Gastroesophageal sphincter (tissue), 4 donors: ENCODE measurements around the gene RIMOC1. TPM values are rescaled to one million over a fixed set of nuclear protein-coding genes. Genes with fewer than 3 reads are reported as not detected.

Source experiments
- ATAC-seq: fragments of 150-250 bp; one replicate; pipeline ENCODE4 v1.9.1; 2016; ENCODE audit warnings: mild to moderate bottlenecking, moderate library complexity
- H3K27ac ChIP-seq, 4 donors: fragments of 200-600 bp; sonication (generic) in 3 of 4; 1 replicate in 3 of 4; 2 replicates in 1 of 4; pipeline ENCODE4 v1.5.1; 2016 to 2019
- H3K27me3 ChIP-seq: fragments of 200-600 bp; sonication (generic); one replicate; pipeline ENCODE4 v1.5.1; 2019
- H3K36me3 ChIP-seq, 2 donors: fragments of 200-600 bp; sonication (generic); one replicate each; pipeline ENCODE4 v1.5.1; 2019; ENCODE audit warnings: control low read depth in 1 of 2
- H3K4me1 ChIP-seq, 3 donors: fragments of 200-600 bp; sonication (generic); 1 replicate in 2 of 3; 2 replicates in 1 of 3; pipeline ENCODE4 v1.5.1; 2016 to 2019; ENCODE audit warnings: control low read depth in 2 of 3
- H3K4me3 ChIP-seq, 2 donors: fragments of 200-600 bp; sonication (generic); one replicate each; pipeline ENCODE4 v1.5.1; 2019; ENCODE audit warnings: mild to moderate bottlenecking in 1 of 2, moderate library complexity in 1 of 2
- H3K9me3 ChIP-seq, 3 donors: fragments of 200-600 bp; sonication (generic); one replicate each; pipeline ENCODE4 v1.5.1; 2017 to 2019; ENCODE audit warnings: control low read depth in 2 of 3
- CTCF ChIP-seq, 4 experiments: fragments of 200-600 bp in 2 of 4; fragments of 450-650 bp in 2 of 4; sonication (generic) in 1 of 4; IDR thresholded peaks; one replicate each; pipeline ENCODE4 v1.5.1; 2017 to 2019; ENCODE audit warnings: antibody characterized with exemption in 4 of 4, mild to moderate bottlenecking in 2 of 4, moderate library complexity in 2 of 4
- EP300 ChIP-seq: sonication (generic); formaldehyde crosslinking; IDR thresholded peaks from one replicate; pipeline ENCODE4 v1.6.1; 2017; ENCODE audit warnings: antibody characterized with exemption, mild to moderate bottlenecking
- POLR2A ChIP-seq, 2 donors: fragments of 450-650 bp; IDR thresholded peaks; one replicate each; pipeline ENCODE4 v1.6.1; 2017; ENCODE audit warnings: antibody characterized with exemption in 2 of 2, mild to moderate bottlenecking in 2 of 2, moderate library complexity in 1 of 2
- POLR2AphosphoS5 ChIP-seq: sonication (generic); formaldehyde crosslinking; IDR thresholded peaks from one replicate; pipeline ENCODE4 v1.6.1; 2017; ENCODE audit warnings: antibody characterized with exemption
- WGBS, 2 donors: methylation state at CpG; one replicate each; pipeline ENCODE4 v1.1.5; 2018; ENCODE audit warnings: low coverage in 1 of 2; 5-methylcytosine and 5-hydroxymethylcytosine counted together
- total RNA-seq, 4 donors: library from RNA; depleted of rRNA; stranded (reverse); fragments of >200 nt; gene quantifications; one replicate each; pipeline ENCODE4 v1.1.0, GENCODE V29; 2016

The RIMOC1 gene
- total RNA-seq, 4 donors from 2014 or later = 21.7 to 26.3 (median 24.1) TPM

GRCh38 chr5:41874512-41875060 is 29.6 kb upstream of the RIMOC1 start:
- H3K36me3 ChIP-seq = no peaks in the 10 kb centered on the region
- no peak overlapping the region for H3K4me3 ChIP-seq
- H3K27me3 ChIP-seq = no peaks in the 10 kb centered on the region
- no peak for TF ChIP-seq POLR2AphosphoS5
- H3K9me3 ChIP-seq = no peaks in the 10 kb centered on the region
- ATAC-seq = no peak
- no peak overlapping the region for H3K27ac ChIP-seq
- peaks cover 0 to 25% (median 2%) of the 10 kb centered on the region in 3 donors for H3K4me1 ChIP-seq

- Histone ChIP-seq H3K4me1 (peaks cover 0 to 25% (median 2%) of the 10 kb centered on the region in 3 donors), H3K27ac (no peak overlapping the region), H3K4me3 (no peak overlapping the region), H3K36me3 (no peaks in the 10 kb centered on the region), H3K9me3 (no peaks in the 10 kb centered on the region), H3K27me3 (no peaks in the 10 kb centered on the region)
- no peak for ATAC-seq
- TF ChIP-seq EP300 (no peak), CTCF (IDR thresholded peaks at IDR 0.05) (no peak), POLR2AphosphoS5 (no peak), POLR2A (IDR thresholded peaks at IDR 0.05) (no peak)
These were observed 29.0 kb upstream of the RIMOC1 start for GRCh38 chr5:41875121-41875520.

GRCh38 chr5:41876678-41877077 is 27.5 kb upstream of the RIMOC1 start:
- Histone ChIP-seq H3K27me3 (no peaks in the 10 kb centered on the region), H3K36me3 (no peaks in the 10 kb centered on the region), H3K27ac (no peak overlapping the region), H3K4me3 (no peak overlapping the region), H3K4me1 (peaks cover 0 to 11% (median 0%) of the 10 kb centered on the region in 3 donors), H3K9me3 (no peaks in the 10 kb centered on the region)
- ATAC-seq = no peak
- 61 to 77% methylated on average over 2 of the region's 2 CpGs for WGBS, 2 donors
- TF ChIP-seq POLR2AphosphoS5 (no peak), EP300 (no peak), CTCF (IDR thresholded peaks at IDR 0.05) (no peak), POLR2A (IDR thresholded peaks at IDR 0.05) (no peak)

GRCh38 chr5:41877408-41877807 is 26.7 kb upstream of the RIMOC1 start:
- WGBS, 2 donors = 88 to 100% methylated on average over 1 of the region's 1 CpG

GRCh38 chr5:41878173-41878572 is 26.0 kb upstream of the RIMOC1 start:
- Histone ChIP-seq H3K9me3 (no peaks in the 10 kb centered on the region), H3K36me3 (no peaks in the 10 kb centered on the region), H3K4me1 (no peaks in the 10 kb centered on the region), H3K27me3 (no peaks in the 10 kb centered on the region), H3K27ac (no peak overlapping the region), H3K4me3 (no peak overlapping the region)
- 81 to 83% methylated on average over 2 of the region's 2 CpGs for WGBS, 2 donors
- no peak for ATAC-seq
- no peak for TF ChIP-seq POLR2A (IDR thresholded peaks at IDR 0.05)
- TF ChIP-seq EP300 = no peak
- no peak for TF ChIP-seq CTCF (IDR thresholded peaks at IDR 0.05)
- TF ChIP-seq POLR2AphosphoS5 = no peak

More at GRCh38 chr5:41877408-41877807, 26.7 kb upstream of the RIMOC1 start:
- H3K36me3 ChIP-seq = no peaks in the 10 kb centered on the region
- no peaks in the 10 kb centered on the region for H3K27me3 ChIP-seq
- H3K4me1 ChIP-seq = peaks cover 0 to 4% (median 0%) of the 10 kb centered on the region in 3 donors
- no peaks in the 10 kb centered on the region for H3K9me3 ChIP-seq
- H3K27ac ChIP-seq = no peak overlapping the region
- H3K4me3 ChIP-seq = no peak overlapping the region
- no peak for ATAC-seq
- TF ChIP-seq EP300 = no peak
- no peak for TF ChIP-seq POLR2A (IDR thresholded peaks at IDR 0.05)

GRCh38 chr5:41878643-41879478 is 25.3 kb upstream of the RIMOC1 start:
- 66 to 79% methylated on average over 3 of the region's 3 CpGs for WGBS, 2 donors
- Histone ChIP-seq H3K4me1 (no peaks in the 10 kb centered on the region), H3K4me3 (no peak overlapping the region), H3K9me3 (no peaks in the 10 kb centered on the region), H3K27me3 (no peaks in the 10 kb centered on the region), H3K27ac (no peak overlapping the region), H3K36me3 (no peaks in the 10 kb centered on the region)
- no peak for ATAC-seq
- TF ChIP-seq CTCF (IDR thresholded peaks at IDR 0.05) (no peak), POLR2A (IDR thresholded peaks at IDR 0.05) (no peak), EP300 (no peak), POLR2AphosphoS5 (no peak)
